GM23338 (cell line): ENCODE results near the gene C2CD3. TPM values are rescaled to one million over a fixed set of nuclear protein-coding genes. Genes with fewer than 3 reads are reported as not detected.

ENCODE experiments used
- ATAC-seq: fragments of 200-7000 bp; cut with Tn5 transposase; 3 replicates; pipeline ENCODE4 v1.9.1; 2020
- DNase-seq: peaks from one replicate; pipeline ENCODE4 v3.0.0-alpha.2; 2015; ENCODE audit warnings: low spot score
- H2AFZ ChIP-seq: fragments of 200-600 bp; sonication (generic); 2 replicates; pipeline ENCODE4 v1.8.0; 2016; ENCODE audit warnings: antibody characterized with exemption, mild to moderate bottlenecking, moderate library complexity
- H3F3A ChIP-seq: fragments of 200-600 bp; sonication (generic); replicated peaks from 2 replicates; pipeline ENCODE4 v1.8.0; 2017; ENCODE audit warnings: antibody characterized with exemption, mixed run types, low read depth
- H3K27ac ChIP-seq: fragments of 200-600 bp; sonication (generic); 2 replicates; pipeline ENCODE4 v1.6.1; 2016; ENCODE audit warnings: low read depth
- H3K27me3 ChIP-seq: fragments of 200-600 bp; sonication (generic); 2 replicates; pipeline ENCODE4 v1.8.0; 2016; ENCODE audit warnings: mild to moderate bottlenecking, mixed run types, moderate library complexity; ENCODE audit not compliant: insufficient read depth
- H3K36me3 ChIP-seq: fragments of 200-600 bp; sonication (generic); 2 replicates; pipeline ENCODE4 v1.8.0; 2016; ENCODE audit warnings: mild to moderate bottlenecking; ENCODE audit not compliant: insufficient read depth
- H3K4me1 ChIP-seq: fragments of 200-600 bp; sonication (generic); 2 replicates; pipeline ENCODE4 v1.8.0; 2016; ENCODE audit warnings: mild to moderate bottlenecking, moderate library complexity; ENCODE audit not compliant: insufficient read depth
- H3K4me2 ChIP-seq: fragments of 200-600 bp; sonication (generic); 2 replicates; pipeline ENCODE4 v1.7.1; 2017; ENCODE audit warnings: mixed run types
- H3K4me3 ChIP-seq: fragments of 200-600 bp; sonication (generic); 2 replicates; pipeline ENCODE4 v1.6.1; 2016; ENCODE audit warnings: mixed run types
- H3K79me2 ChIP-seq: fragments of 200-600 bp; sonication (generic); replicated peaks from 2 replicates; pipeline ENCODE4 v1.8.0; 2017; ENCODE audit warnings: mild to moderate bottlenecking; ENCODE audit not compliant: insufficient read depth
- H3K9me2 ChIP-seq: fragments of 200-600 bp; sonication (generic); 2 replicates; pipeline ENCODE4 v1.8.0; 2017; ENCODE audit not compliant: insufficient read depth
- H4K20me1 ChIP-seq: fragments of 200-600 bp; sonication (generic); replicated peaks from 2 replicates; pipeline ENCODE4 v1.8.0; 2017; ENCODE audit warnings: mild to moderate bottlenecking; ENCODE audit not compliant: insufficient read depth
- H3K27ac Mint-ChIP-seq: 2 replicates; pipeline ENCODE4 v1.8.0; 2020; ENCODE audit warnings: inconsistent platforms, mild to moderate bottlenecking, moderate library complexity, mixed read lengths
- H3K27me3 Mint-ChIP-seq: 3 replicates; pipeline ENCODE4 v1.8.0; 2022; ENCODE audit warnings: low read depth, mild to moderate bottlenecking, moderate library complexity, mixed read lengths, inconsistent platforms; ENCODE audit not compliant: insufficient read depth, poor library complexity
- H3K36me3 Mint-ChIP-seq: 3 replicates; pipeline ENCODE4 v1.8.0; 2021; ENCODE audit warnings: low read depth, mild to moderate bottlenecking, inconsistent platforms, moderate library complexity, mixed read lengths
- H3K4me1 Mint-ChIP-seq: 3 replicates; pipeline ENCODE4 v1.8.0; 2020; ENCODE audit warnings: mild to moderate bottlenecking, inconsistent platforms, mixed read lengths
- H3K4me3 Mint-ChIP-seq: 3 replicates; pipeline ENCODE4 v1.8.0; 2021; ENCODE audit warnings: moderate library complexity, mild to moderate bottlenecking, inconsistent platforms, mixed read lengths
- H3K9me3 Mint-ChIP-seq: 3 replicates; pipeline ENCODE4 v1.8.0; 2020; ENCODE audit warnings: moderate library complexity, mild to moderate bottlenecking, inconsistent platforms, mixed read lengths
- CTCF ChIP-seq, 2 experiments: fragments of 200-600 bp in 1 of 2; sonication (generic) in 1 of 2; conservative IDR thresholded peaks; 2 replicates each; pipeline versions ENCODE4 v1.5.1 to v1.6.1; 2016 to 2017; ENCODE audit warnings: antibody characterized with exemption in 2 of 2, low read depth in 2 of 2, mild to moderate bottlenecking in 2 of 2, moderate library complexity in 1 of 2
- EZH2 ChIP-seq: fragments of 200-600 bp; sonication (generic); IDR thresholded peaks from one replicate; pipeline ENCODE4 v1.8.0; 2017; ENCODE audit warnings: antibody characterized with exemption, mild to moderate bottlenecking, low read depth; ENCODE audit not compliant: unreplicated experiment
- JUNB ChIP-seq: IDR thresholded peaks from one replicate; pipeline ENCODE4 v1.6.1; 2016; ENCODE audit warnings: antibody characterized with exemption; ENCODE audit not compliant: unreplicated experiment
- NANOG ChIP-seq: IDR thresholded peaks from 2 replicates; pipeline ENCODE4 v1.6.1; 2016; ENCODE audit warnings: antibody characterized with exemption, borderline replicate concordance
- ZNF114 ChIP-seq: fragments of 250-450 bp; sonication (Bioruptor Pico); IDR thresholded peaks from 2 replicates; pipeline ENCODE4 v1.5.0; 2020; ENCODE audit warnings: mild to moderate bottlenecking, moderate library complexity
- ZNF462 ChIP-seq: fragments of 250-450 bp; sonication (Bioruptor Pico); IDR thresholded peaks from 2 replicates; pipeline ENCODE4 v1.5.0; 2020; ENCODE audit warnings: mild to moderate bottlenecking, moderate library complexity
- polyA plus RNA-seq: library from polyadenylated mRNA; unstranded; fragments of >200 nt; fragmentation: Nextera tagmentation; extraction: Ambion mirVana; gene quantifications from 2 replicates; pipeline ENCODE4 v1.2.1, GENCODE V29; 2016
- total RNA-seq: library from RNA; depleted of rRNA; stranded (reverse); fragments of >200 nt; shearing (Covaris generic); gene quantifications from 2 replicates; pipeline ENCODE4 v1.2.3, GENCODE V29; 2014
- TF ChIP-seq, protein P1 (sequence below): IDR thresholded peaks from one replicate; pipeline ENCODE4 v1.6.1; 2018; ENCODE audit warnings: antibody characterized with exemption; ENCODE audit not compliant: unreplicated experiment
- TF ChIP-seq, protein P2 (sequence below): IDR thresholded peaks from 2 replicates; pipeline ENCODE4 v1.6.1; 2016; ENCODE audit warnings: antibody characterized with exemption

C2CD3 gene
- total and polyA plus RNA-seq, 2 experiments from 2014 or later, result 15.5 to 29.5 TPM

- TF ChIP-seq, protein P1, sequence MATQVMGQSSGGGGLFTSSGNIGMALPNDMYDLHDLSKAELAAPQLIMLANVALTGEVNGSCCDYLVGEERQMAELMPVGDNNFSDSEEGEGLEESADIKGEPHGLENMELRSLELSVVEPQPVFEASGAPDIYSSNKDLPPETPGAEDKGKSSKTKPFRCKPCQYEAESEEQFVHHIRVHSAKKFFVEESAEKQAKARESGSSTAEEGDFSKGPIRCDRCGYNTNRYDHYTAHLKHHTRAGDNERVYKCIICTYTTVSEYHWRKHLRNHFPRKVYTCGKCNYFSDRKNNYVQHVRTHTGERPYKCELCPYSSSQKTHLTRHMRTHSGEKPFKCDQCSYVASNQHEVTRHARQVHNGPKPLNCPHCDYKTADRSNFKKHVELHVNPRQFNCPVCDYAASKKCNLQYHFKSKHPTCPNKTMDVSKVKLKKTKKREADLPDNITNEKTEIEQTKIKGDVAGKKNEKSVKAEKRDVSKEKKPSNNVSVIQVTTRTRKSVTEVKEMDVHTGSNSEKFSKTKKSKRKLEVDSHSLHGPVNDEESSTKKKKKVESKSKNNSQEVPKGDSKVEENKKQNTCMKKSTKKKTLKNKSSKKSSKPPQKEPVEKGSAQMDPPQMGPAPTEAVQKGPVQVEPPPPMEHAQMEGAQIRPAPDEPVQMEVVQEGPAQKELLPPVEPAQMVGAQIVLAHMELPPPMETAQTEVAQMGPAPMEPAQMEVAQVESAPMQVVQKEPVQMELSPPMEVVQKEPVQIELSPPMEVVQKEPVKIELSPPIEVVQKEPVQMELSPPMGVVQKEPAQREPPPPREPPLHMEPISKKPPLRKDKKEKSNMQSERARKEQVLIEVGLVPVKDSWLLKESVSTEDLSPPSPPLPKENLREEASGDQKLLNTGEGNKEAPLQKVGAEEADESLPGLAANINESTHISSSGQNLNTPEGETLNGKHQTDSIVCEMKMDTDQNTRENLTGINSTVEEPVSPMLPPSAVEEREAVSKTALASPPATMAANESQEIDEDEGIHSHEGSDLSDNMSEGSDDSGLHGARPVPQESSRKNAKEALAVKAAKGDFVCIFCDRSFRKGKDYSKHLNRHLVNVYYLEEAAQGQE, result no peak
- TF ChIP-seq JUNB, result no peak
- TF ChIP-seq EZH2, result no peak
- no peak for TF ChIP-seq ZNF114 (CRISPR knock-in tag)
These were observed 80.1 kb downstream of the C2CD3 start (continued) for GRCh38 chr11:74090701-74091100.

DNA sequence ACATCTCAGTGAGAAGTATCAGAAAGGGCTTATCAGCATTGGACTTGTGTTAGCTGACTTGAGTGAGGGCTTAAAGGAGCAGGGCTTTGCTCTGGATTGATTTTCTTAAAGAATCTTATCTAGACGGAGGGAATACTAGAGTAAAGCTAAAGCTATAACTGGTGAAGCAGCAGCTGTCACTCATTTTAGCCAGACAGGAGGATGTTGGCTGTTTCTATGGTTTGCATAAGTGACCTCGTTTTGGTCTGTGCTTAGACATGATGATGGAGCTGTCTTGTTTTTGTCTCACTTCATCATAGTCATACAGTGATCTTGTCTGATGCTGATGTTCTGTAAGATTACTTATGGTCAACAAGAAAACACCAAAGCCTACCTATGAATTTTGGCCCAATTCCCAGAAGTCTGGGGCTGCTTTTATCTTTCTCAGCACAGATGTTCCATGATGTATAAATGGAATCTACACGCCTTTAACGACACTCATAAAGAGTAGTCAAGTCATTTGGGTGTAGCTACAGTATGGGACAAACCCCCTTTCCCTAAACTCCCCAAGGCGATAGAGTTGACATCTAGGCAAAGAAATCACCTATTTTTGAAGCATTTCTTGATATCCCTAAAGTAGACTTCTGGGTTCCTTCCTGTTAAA lies 84.4 kb downstream of the C2CD3 start:
- Mint-ChIP-seq H3K27ac (no peak overlapping the region), H3K4me3 (no peak overlapping the region), H3K27me3 (peaks cover 2% of the 10 kb centered on the region), H3K9me3 (peaks cover 3% of the 10 kb centered on the region; the same call in 1 of the 3 replicates), H3K36me3 (peaks cover 30% of the 10 kb centered on the region), H3K4me1 (no peaks in the 10 kb centered on the region)
- H3K4me2 ChIP-seq, result no peak overlapping the region
- H3K9me2 ChIP-seq, result no peaks in the 10 kb centered on the region
- no peaks in the 10 kb centered on the region for H3K27me3 ChIP-seq
- no peak for ATAC-seq
- no peak overlapping the region for H3K27ac ChIP-seq
- H3K36me3 ChIP-seq, result peaks cover 16% of the 10 kb centered on the region; the same call in 1 of the 2 replicates
- H3F3A ChIP-seq, result no peaks in the 10 kb centered on the region
- no peak overlapping the region for H3K4me3 ChIP-seq
- DNase-seq, result no peak
- no peak overlapping the region for H2AFZ ChIP-seq
- no peaks in the 10 kb centered on the region for H3K79me2 ChIP-seq
- H4K20me1 ChIP-seq, result no peaks in the 10 kb centered on the region
- no peaks in the 10 kb centered on the region for H3K4me1 ChIP-seq
- TF ChIP-seq CTCF (conservative IDR thresholded peaks at IDR 0.05; ENCODE audit: low read depth in 2 of 2), result no peak
- TF ChIP-seq, protein P2, sequence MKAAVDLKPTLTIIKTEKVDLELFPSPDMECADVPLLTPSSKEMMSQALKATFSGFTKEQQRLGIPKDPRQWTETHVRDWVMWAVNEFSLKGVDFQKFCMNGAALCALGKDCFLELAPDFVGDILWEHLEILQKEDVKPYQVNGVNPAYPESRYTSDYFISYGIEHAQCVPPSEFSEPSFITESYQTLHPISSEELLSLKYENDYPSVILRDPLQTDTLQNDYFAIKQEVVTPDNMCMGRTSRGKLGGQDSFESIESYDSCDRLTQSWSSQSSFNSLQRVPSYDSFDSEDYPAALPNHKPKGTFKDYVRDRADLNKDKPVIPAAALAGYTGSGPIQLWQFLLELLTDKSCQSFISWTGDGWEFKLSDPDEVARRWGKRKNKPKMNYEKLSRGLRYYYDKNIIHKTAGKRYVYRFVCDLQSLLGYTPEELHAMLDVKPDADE, result no peak
- TF ChIP-seq EZH2, result no peak
- no peak for TF ChIP-seq ZNF462 (CRISPR knock-in tag)
- no peak for TF ChIP-seq NANOG
